ENCODE measurements around the gene SRRM4.

Gene SRRM4

DNA sequence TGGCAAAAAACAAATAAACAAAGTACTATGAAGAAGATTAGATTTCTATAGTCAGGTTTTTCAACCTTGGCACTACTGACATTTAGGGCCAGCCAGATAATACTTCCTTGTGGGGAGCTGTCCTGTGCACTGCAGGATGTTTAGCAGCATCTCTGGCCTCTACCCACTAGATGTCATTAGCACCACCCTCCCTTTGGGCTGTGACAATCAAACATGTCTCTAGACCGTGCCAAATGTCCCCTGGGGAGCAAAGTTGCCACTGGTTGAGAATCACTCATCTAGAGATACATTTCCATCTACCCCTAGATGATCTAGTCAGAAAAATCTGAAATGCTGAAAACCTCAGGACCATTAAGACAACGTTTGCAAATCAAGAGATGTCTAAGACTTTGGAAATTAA, 29.9 kb downstream of the SRRM4 start:
- Histone ChIP-seq H3K27ac (no peak overlapping the region), H2AFZ (ENCODE audit: low read depth) (no peak overlapping the region), H3K4me1 (ENCODE audit: low read depth, poor library complexity, severe bottlenecking) (no peaks in the 10 kb centered on the region), H3K79me2 (ENCODE audit: insufficient read depth, low read depth) (no peaks in the 10 kb centered on the region), H3K9ac (no peak overlapping the region), H4K20me1 (ENCODE audit: insufficient read depth) (no peaks in the 10 kb centered on the region), H3K27me3 (ENCODE audit: insufficient read depth, low read depth) (no peaks in the 10 kb centered on the region), H3K4me2 (no peak overlapping the region), H3K36me3 (ENCODE audit: insufficient read depth) (no peaks in the 10 kb centered on the region), H3K4me3 (IDR thresholded peaks at IDR 0.05; ENCODE audit: insufficient read depth, low read depth, low read length) (no peak overlapping the region)
- TF ChIP-seq, protein P1, sequence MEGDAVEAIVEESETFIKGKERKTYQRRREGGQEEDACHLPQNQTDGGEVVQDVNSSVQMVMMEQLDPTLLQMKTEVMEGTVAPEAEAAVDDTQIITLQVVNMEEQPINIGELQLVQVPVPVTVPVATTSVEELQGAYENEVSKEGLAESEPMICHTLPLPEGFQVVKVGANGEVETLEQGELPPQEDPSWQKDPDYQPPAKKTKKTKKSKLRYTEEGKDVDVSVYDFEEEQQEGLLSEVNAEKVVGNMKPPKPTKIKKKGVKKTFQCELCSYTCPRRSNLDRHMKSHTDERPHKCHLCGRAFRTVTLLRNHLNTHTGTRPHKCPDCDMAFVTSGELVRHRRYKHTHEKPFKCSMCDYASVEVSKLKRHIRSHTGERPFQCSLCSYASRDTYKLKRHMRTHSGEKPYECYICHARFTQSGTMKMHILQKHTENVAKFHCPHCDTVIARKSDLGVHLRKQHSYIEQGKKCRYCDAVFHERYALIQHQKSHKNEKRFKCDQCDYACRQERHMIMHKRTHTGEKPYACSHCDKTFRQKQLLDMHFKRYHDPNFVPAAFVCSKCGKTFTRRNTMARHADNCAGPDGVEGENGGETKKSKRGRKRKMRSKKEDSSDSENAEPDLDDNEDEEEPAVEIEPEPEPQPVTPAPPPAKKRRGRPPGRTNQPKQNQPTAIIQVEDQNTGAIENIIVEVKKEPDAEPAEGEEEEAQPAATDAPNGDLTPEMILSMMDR (conservative IDR thresholded peaks at IDR 0.05; ENCODE audit: low read depth, low read length) = no peak

DNA sequence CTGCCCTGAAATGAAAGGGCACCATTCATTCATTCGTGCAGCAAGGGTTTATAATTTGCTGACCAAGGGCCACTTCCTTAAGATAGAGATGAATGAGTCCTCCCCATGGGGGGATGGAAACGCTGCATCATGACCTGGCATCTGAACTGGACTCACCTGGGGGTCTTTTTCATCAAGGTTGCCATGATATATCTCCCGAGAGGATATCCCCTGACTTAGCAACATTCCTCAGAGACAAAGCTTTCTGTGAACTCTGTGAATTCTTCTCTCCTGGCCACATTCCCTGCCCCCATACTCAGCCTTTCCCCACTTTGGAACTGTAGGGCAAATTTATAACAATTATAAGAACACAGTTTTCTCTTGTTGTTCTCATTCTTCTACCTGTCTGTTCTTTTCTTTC, 30.8 kb downstream of the SRRM4 start:
- TF ChIP-seq, protein P1 (conservative IDR thresholded peaks at IDR 0.05; ENCODE audit: low read depth, low read length) = no peak
- H3K36me3 ChIP-seq (ENCODE audit: insufficient read depth) = no peaks in the 10 kb centered on the region
- no peak overlapping the region for H3K4me2 ChIP-seq
- H3K4me3 ChIP-seq (IDR thresholded peaks at IDR 0.05; ENCODE audit: insufficient read depth, low read depth, low read length) = no peak overlapping the region
- H2AFZ ChIP-seq (ENCODE audit: low read depth) = no peak overlapping the region
- H3K4me1 ChIP-seq (ENCODE audit: low read depth, poor library complexity, severe bottlenecking) = no peaks in the 10 kb centered on the region
- no peaks in the 10 kb centered on the region for H3K27me3 ChIP-seq (ENCODE audit: insufficient read depth, low read depth)
- H3K9ac ChIP-seq = no peak overlapping the region
- no peaks in the 10 kb centered on the region for H3K79me2 ChIP-seq (ENCODE audit: insufficient read depth, low read depth)
- H3K27ac ChIP-seq = no peak overlapping the region
- H4K20me1 ChIP-seq (ENCODE audit: insufficient read depth) = no peaks in the 10 kb centered on the region

DNA sequence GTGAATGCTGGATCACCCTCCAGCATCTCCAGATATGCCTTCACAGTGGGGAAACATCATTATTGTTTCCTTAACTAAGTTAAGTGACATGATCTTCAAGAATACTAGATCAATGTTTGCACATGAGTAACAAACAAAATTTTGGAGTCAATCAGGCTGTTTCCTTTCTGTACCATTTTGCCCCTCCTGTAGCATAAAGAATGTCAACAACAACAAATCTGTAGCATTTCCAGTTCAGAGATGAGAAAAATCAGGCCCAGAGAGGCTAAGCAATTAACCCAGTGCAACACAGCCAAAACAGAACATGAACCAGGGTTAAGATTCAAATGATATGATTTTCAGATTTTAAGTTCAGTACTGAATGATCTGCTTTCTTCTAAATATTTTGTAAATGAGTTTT, 31.7 kb downstream of the SRRM4 start:
- H3K9ac ChIP-seq = no peak overlapping the region
- TF ChIP-seq, protein P1 (conservative IDR thresholded peaks at IDR 0.05; ENCODE audit: low read depth, low read length) = no peak

DNA sequence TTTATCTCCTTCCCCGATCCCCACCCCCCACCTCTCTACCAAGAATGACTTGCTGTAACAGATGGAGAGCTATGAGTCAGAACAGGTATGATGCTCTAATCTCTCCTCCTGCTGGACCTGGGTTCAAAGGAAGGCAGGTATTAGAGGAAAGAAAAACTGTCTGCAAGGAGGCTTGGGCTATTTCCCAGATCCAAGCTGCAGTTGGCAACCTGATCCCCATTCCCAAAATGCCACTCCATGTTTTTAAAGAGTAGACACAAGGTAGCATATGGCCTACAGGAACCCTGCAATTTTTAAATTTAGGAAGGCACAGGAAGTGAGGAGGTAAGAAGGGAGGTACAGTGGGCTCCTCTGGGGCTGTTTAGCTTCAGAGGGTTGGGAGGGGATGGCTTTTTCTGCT, 33.0 kb downstream of the SRRM4 start:
- Histone ChIP-seq H3K4me1 (ENCODE audit: low read depth, poor library complexity, severe bottlenecking) (no peaks in the 10 kb centered on the region), H2AFZ (ENCODE audit: low read depth) (no peak overlapping the region), H3K36me3 (ENCODE audit: insufficient read depth) (no peaks in the 10 kb centered on the region), H3K4me2 (no peak overlapping the region), H4K20me1 (ENCODE audit: insufficient read depth) (no peaks in the 10 kb centered on the region), H3K27ac (no peak overlapping the region), H3K27me3 (ENCODE audit: insufficient read depth, low read depth) (no peaks in the 10 kb centered on the region), H3K4me3 (IDR thresholded peaks at IDR 0.05; ENCODE audit: insufficient read depth, low read depth, low read length) (no peak overlapping the region), H3K9ac (no peak overlapping the region), H3K79me2 (ENCODE audit: insufficient read depth, low read depth) (no peaks in the 10 kb centered on the region)
- TF ChIP-seq, protein P1 (conservative IDR thresholded peaks at IDR 0.05; ENCODE audit: low read depth, low read length) = no peak

More for the DNA sequence above, 31.7 kb downstream of the SRRM4 start:
- Histone ChIP-seq H3K4me3 (IDR thresholded peaks at IDR 0.05; ENCODE audit: insufficient read depth, low read depth, low read length) (no peak overlapping the region), H3K27ac (no peak overlapping the region), H2AFZ (ENCODE audit: low read depth) (no peak overlapping the region), H3K36me3 (ENCODE audit: insufficient read depth) (no peaks in the 10 kb centered on the region), H3K79me2 (ENCODE audit: insufficient read depth, low read depth) (no peaks in the 10 kb centered on the region), H3K27me3 (ENCODE audit: insufficient read depth, low read depth) (no peaks in the 10 kb centered on the region), H3K4me2 (no peak overlapping the region), H4K20me1 (ENCODE audit: insufficient read depth) (no peaks in the 10 kb centered on the region), H3K4me1 (ENCODE audit: low read depth, poor library complexity, severe bottlenecking) (no peaks in the 10 kb centered on the region)

Measured in KMS-11 (cell line).